DMS153 (cell line): Measurements from ENCODE around the gene DOK3.

ENCODE experiments used
- DNase-seq: peaks from one replicate; lab custom pipeline; 2025; lab: John Stamatoyannopoulos, UW

The DOK3 gene, protein sequence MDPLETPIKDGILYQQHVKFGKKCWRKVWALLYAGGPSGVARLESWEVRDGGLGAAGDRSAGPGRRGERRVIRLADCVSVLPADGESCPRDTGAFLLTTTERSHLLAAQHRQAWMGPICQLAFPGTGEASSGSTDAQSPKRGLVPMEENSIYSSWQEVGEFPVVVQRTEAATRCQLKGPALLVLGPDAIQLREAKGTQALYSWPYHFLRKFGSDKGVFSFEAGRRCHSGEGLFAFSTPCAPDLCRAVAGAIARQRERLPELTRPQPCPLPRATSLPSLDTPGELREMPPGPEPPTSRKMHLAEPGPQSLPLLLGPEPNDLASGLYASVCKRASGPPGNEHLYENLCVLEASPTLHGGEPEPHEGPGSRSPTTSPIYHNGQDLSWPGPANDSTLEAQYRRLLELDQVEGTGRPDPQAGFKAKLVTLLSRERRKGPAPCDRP

DNA sequence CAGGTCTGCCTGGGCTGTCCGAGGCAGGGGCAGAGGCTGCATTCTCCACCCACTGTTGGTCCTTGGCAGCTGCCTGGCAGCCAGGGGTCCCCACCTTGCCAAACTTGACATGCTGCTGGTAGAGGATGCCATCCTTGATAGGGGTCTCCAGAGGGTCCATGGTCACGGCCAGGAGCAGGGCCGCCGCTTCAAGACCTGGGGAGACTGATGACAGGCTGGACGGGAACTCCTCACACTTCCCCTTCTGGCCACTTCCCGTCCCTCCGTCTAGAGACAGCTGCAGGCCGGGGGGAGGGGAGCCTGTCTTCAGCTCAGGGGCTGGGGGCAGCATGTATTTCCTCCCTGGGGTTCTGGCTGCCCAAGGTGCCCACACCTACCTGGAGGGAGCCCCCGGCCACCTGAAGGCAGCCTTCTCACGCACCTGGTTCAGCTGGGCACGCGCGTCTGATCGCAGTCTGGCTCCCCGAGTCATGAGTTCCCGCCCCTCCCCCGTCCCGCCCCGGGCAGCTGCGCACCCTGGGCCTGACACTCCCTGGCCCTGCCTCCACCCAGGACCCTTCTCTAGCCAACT is at the start of gene DOK3:
DOK3 (minus strand) TSS at position 446 of the 571 bp plus-strand sequence; CDS start at position 160, 286 bp downstream.
- DNase-seq: no peak

DNA sequence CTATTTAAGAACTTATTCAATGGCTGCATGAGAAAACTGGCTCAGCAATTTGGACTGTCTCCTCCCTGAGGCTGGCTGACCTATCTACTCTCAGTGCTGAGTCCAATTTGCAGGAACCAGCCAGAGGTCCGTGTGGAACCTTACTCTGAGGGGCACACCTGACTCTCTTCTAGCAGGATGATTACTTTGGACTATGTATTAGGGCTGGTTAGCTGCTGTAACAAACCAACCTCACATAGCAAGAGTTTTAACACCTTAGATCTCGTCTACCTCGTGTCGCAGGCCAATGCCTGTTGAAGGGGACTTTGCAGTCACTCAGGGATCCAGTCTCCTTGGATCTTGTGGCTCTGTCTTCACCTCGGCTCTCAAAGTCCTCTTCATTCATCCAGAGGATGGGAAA is 48.2 kb upstream of the DOK3 start:
- DNase-seq: no peak

GRCh38 chr5:177557041-177557647 is 47.5 kb upstream of the DOK3 start:
- no peak for DNase-seq

DNA sequence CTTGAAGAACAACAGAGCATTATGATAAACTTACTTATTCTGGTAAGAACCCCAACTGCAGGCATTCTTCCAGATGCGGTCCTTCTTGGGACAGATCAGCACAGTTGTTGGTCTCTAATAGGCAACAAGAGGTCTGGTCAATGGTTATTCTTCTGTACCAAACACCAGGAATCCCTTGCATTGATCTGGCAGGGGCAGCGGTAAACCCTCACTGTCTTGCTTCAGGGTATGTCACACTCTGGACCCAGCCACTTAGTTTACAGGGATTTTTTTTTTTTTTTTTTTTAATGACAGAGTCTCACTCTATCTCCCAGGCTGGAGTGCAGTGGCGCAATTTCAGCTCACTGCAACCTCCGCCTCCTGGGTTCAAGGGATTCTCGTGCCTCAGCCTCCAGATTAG is 46.0 kb upstream of the DOK3 start:
- no peak for DNase-seq

DNA sequence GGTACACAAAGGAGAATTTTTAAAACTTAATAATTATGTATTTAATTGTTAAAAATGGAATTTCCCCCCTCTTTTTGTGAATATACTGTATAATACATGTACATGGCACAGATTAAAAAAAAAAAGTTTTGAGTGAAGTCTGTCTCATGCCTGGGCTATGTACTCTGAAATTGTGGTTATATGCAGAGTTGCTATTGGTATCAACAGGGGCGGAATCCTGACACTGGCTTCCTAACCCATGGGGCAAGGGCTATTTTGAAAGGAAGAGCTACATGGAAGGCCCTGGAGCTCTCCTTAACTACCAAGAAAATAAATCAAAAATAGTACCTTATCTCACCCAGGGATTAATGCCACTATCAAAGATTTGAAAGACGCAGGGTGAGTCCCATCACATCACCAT is 45.6 kb upstream of the DOK3 start:
- DNase-seq: no peak

- DNase-seq: peak; percentile 64
Observed at GRCh38 chr5:177554474-177555111, 45.0 kb upstream of the DOK3 start, which contains the start of gene FAM193B. Gene FAM193B (minus strand): TSS chr5:177554563. CDS start chr5:177554458, 105 bp downstream.

GRCh38 chr5:177553671-177554429 is 44.2 kb upstream of the DOK3 start:
- DNase-seq: no peak

DNA sequence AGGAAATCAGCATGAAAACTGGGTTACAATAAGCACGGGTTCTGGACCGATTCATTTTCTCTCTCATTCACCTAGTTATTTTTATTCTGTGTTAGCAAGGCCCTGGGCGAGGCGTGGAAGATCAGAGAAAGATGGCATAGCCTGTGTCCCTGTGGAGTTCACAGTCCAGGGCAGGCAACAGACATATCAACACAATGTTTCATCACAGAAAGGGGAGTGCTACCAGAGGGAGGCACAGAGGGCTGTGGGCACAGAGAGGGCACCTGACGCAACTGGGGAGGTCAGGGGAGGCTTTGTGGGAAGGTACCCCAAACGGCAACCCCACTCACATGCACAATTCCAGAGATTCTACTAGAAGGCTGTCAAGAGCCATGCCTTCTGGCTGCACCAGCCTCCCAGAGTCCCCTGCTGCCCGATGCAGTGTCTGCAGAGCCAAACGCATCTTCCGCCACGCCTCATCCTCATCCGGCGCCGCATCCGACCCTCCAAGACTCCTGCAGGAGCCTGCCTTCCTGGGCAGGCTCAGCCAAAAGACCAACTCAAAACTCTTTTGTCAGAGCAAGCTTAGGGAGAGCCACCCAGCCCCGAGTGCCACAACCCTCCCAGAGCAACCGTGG is 43.3 kb upstream of the DOK3 start:
- no peak for DNase-seq

GRCh38 chr5:177550122-177550521 is 40.5 kb upstream of the DOK3 start:
- DNase-seq: no peak

DNA sequence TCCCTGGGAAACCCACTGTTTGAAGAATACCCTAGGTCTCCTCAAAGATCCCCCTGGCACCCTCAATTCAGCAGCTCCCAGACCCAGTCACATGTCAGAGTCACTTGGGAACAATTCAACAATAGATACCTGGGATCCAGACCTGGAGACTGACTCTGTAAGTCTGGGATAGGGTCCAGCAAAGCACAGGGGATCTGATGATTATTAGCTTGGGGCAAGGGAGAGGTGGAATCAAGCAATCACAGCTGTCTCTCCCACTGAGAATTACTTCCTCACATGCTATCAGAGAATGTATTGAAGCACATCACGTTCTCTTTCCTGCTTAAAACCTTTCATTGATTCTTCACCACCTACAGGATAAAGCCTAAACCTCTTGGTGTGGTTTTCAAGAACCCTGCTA is 38.9 kb upstream of the DOK3 start:
- no peak for DNase-seq

GRCh38 chr5:177547736-177548135 is 38.1 kb upstream of the DOK3 start:
- DNase-seq: no peak

GRCh38 chr5:177546258-177546741 is 36.7 kb upstream of the DOK3 start:
- DNase-seq: no peak

DNA sequence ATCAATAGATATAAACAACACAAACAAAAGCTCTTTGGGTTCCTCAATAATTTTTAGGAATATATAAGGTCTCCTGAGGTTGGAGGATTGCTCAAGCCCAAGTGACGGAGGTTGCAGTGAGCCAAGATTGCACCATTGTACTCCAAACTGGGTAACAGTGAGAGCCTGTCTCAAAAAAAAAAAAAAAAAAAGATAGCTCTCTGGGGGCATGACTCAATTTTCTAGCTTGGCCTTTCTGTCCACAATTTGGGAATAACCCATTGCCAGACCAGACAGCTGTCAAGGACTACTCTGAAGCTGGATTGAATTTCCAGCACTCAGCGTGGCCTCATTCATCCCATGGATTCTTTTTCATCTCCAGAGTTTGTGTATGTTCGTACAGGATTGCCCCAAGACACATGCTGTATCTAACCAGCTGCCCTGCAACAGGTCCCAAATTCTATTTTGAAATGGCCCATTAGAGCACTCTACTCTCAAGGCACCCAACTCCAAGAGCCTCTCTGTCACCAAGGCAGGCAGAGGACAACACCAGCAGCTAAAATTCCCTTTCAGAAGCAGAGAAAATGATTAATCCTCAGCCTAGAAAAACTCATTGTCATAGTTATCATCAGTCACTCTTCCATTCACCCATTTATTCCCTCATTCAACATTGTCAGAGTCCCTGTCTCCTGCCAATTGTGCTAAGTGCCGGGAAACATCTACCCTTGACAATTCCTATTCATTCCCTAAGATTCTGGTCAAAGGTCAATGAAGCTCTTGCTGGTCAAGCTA is 36.0 kb upstream of the DOK3 start:
- no peak for DNase-seq

- DNase-seq: no peak
Observed at GRCh38 chr5:177542816-177543465, 33.3 kb upstream of the DOK3 start.

- DNase-seq: no peak
Observed at GRCh38 chr5:177540438-177540837, 30.8 kb upstream of the DOK3 start.

DNA sequence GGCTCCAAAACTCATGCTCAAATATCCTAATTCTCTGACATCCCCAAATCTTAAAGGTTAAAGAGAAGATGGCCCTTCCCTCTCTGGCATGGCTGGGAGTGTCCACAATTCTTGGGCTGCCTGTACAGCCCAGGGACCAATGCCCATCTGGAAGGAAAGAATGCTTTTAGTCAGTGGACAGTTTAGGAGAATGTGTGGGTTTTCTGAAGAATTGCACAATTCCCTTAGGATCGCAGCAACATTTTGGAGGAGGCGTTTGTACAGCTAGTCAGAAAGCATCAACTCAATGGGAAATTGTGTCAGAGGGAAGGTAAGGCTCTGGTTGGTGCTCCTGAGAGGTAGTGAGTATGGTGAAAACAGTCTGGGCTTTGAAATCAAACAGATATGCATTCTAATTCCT is 29.8 kb upstream of the DOK3 start:
- no peak for DNase-seq

DNA sequence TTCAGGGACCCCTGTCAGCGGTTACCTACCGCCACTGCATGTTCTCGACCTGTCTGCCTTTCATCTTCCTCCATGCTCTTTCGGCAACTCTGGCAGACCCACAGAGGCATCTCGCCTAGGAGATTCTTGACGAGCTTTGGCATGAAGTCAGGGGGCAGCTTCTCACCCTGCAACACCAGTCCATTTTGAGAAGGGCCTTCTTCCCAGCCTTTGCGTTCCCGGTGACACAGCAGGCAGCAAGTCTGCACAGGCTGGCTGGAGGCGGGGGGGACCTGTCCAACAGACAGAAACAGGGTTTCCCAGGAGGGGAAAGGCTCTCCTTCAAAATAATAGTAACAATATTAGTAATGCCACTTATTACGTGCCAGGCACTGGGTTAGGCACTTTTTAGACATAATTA is 29.2 kb upstream of the DOK3 start:
- no peak for DNase-seq

GRCh38 chr5:177537389-177538361 is 28.0 kb upstream of the DOK3 start:
- DNase-seq: no peak

GRCh38 chr5:177536386-177536785 is 26.8 kb upstream of the DOK3 start:
- DNase-seq: no peak
